ENCODE results near the gene CCK. TPM values are rescaled to one million over a fixed set of nuclear protein-coding genes. Genes with fewer than 3 reads are reported as not detected.
A peak's percentile ranks its signal among the peaks of the same experiment; 100 is the strongest.

CCK gene
- total RNA-seq, 4 donors from 2014 or later: 1.4 to 2.2 (median 1.9) TPM; not detected in 1

GRCh38 chr3:42214064-42214463, 51.9 kb downstream of the CCK start:
- Histone ChIP-seq H3K27me3 (no peaks in the 10 kb centered on the region), H3K4me1 (peaks cover 0 to 6% (median 3%) of the 10 kb centered on the region in 4 donors), H3K36me3 (peaks cover 0 to 18% (median 2%) of the 10 kb centered on the region in 4 donors), H3K4me3 (no peak overlapping the region), H3K9me3 (no peaks in the 10 kb centered on the region), H3K27ac (peak overlapping the region in 1 of 4 donors; percentile 8)
- in situ Hi-C loops (cut with MboI; ENCODE audit: low pct_ligation_motif_present in 1 of 4, low pct_unique_long_range_greater_than_20kb in 1 of 4, low sequenced_read_pairs in 3 of 4): no loop called here
- intact Hi-C loops (cut with DNase I; ENCODE audit: low total_unique reads): no loop called here
- DNase-seq: no peak
- TF ChIP-seq, protein P1, sequence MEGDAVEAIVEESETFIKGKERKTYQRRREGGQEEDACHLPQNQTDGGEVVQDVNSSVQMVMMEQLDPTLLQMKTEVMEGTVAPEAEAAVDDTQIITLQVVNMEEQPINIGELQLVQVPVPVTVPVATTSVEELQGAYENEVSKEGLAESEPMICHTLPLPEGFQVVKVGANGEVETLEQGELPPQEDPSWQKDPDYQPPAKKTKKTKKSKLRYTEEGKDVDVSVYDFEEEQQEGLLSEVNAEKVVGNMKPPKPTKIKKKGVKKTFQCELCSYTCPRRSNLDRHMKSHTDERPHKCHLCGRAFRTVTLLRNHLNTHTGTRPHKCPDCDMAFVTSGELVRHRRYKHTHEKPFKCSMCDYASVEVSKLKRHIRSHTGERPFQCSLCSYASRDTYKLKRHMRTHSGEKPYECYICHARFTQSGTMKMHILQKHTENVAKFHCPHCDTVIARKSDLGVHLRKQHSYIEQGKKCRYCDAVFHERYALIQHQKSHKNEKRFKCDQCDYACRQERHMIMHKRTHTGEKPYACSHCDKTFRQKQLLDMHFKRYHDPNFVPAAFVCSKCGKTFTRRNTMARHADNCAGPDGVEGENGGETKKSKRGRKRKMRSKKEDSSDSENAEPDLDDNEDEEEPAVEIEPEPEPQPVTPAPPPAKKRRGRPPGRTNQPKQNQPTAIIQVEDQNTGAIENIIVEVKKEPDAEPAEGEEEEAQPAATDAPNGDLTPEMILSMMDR (IDR thresholded peaks at IDR 0.05): no peak
- no peak for TF ChIP-seq POLR2AphosphoS5 (IDR thresholded peaks at IDR 0.05)
- TF ChIP-seq POLR2A (IDR thresholded peaks at IDR 0.05): no peak
- no peak for TF ChIP-seq EP300 (IDR thresholded peaks at IDR 0.05; ENCODE audit: low read depth)
- WGBS, 2 donors (ENCODE audit: low coverage in 1 of 2): 70 to 71% methylated on average over 1 to 2 of the region's 2 CpGs

- peak; percentile 68 for DNase-seq
- in situ Hi-C loops (cut with MboI; ENCODE audit: low pct_ligation_motif_present in 1 of 4, low pct_unique_long_range_greater_than_20kb in 1 of 4, low sequenced_read_pairs in 3 of 4): no loop called here
- WGBS, 2 donors (ENCODE audit: low coverage in 1 of 2): 71 to 80% methylated on average over 2 to 6 of the region's 6 CpGs
- H3K27ac ChIP-seq: peak overlapping the region in 2 of 4 donors; percentile 8 to 50
- no peaks in the 10 kb centered on the region for H3K9me3 ChIP-seq
- intact Hi-C loops (cut with DNase I; ENCODE audit: low total_unique reads): no loop called here
- H3K27me3 ChIP-seq: no peaks in the 10 kb centered on the region
- H3K4me1 ChIP-seq: peaks cover 0 to 6% (median 3%) of the 10 kb centered on the region in 4 donors
- peaks cover 0 to 18% (median 2%) of the 10 kb centered on the region in 4 donors for H3K36me3 ChIP-seq
- TF ChIP-seq POLR2AphosphoS5 (IDR thresholded peaks at IDR 0.05): no peak
- no peak for TF ChIP-seq EP300 (IDR thresholded peaks at IDR 0.05; ENCODE audit: low read depth)
- no peak for TF ChIP-seq POLR2A (IDR thresholded peaks at IDR 0.05)
- TF ChIP-seq, protein P1 (IDR thresholded peaks at IDR 0.05): no peak
- H3K4me3 ChIP-seq: no peak overlapping the region
These were observed 52.6 kb downstream of the CCK start for GRCh38 chr3:42213417-42213816.

DNA sequence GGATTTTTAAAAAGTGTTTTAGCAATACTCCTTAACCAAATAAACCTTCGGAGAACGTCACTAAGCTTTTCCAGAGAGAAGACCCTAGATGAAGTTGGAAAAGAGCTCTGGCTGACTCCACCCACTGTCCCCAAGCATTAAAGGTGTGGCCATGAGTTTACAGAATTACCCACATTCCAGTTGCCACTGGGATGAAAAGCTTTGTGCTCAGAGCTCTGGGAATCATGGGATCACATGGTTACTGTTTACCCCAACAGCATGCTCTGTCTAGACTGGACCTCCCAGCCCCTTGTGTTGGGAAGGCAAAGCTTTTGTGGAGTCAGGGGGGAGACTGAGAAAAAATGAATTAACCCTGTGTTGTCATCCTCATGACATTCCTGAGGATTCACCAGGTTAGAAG, 55.3 kb downstream of the CCK start:
- H3K4me3 ChIP-seq: no peak overlapping the region
- H3K4me1 ChIP-seq: peaks cover 0 to 6% (median 3%) of the 10 kb centered on the region in 4 donors
- WGBS, 2 donors (ENCODE audit: low coverage in 1 of 2): 66 to 89% methylated on average over 2 of the region's 2 CpGs
- H3K36me3 ChIP-seq: peaks cover 0 to 15% (median 4%) of the 10 kb centered on the region in 4 donors
- TF ChIP-seq, protein P1 (IDR thresholded peaks at IDR 0.05): no peak
- TF ChIP-seq EP300 (IDR thresholded peaks at IDR 0.05; ENCODE audit: low read depth): no peak
- no peak for TF ChIP-seq POLR2A (IDR thresholded peaks at IDR 0.05)
- no peak for TF ChIP-seq POLR2AphosphoS5 (IDR thresholded peaks at IDR 0.05)
- intact Hi-C loops (cut with DNase I; ENCODE audit: low total_unique reads): no loop called here
- in situ Hi-C loops (cut with MboI; ENCODE audit: low pct_ligation_motif_present in 1 of 4, low pct_unique_long_range_greater_than_20kb in 1 of 4, low sequenced_read_pairs in 3 of 4): no loop called here
- no peaks in the 10 kb centered on the region for H3K27me3 ChIP-seq
- H3K9me3 ChIP-seq: no peaks in the 10 kb centered on the region
- DNase-seq: no peak
- H3K27ac ChIP-seq: no peak overlapping the region

- Histone ChIP-seq H3K27ac (no peak overlapping the region), H3K36me3 (peaks cover 0 to 15% (median 7%) of the 10 kb centered on the region in 4 donors), H3K4me1 (peaks cover 0 to 6% (median 3%) of the 10 kb centered on the region in 4 donors), H3K9me3 (no peaks in the 10 kb centered on the region), H3K27me3 (no peaks in the 10 kb centered on the region), H3K4me3 (no peak overlapping the region)
- 88 to 100% methylated on average over 2 to 12 of the region's 12 CpGs for WGBS, 2 donors (ENCODE audit: low coverage in 1 of 2)
- DNase-seq: no peak
- in situ Hi-C loops (cut with MboI; ENCODE audit: low pct_ligation_motif_present in 1 of 4, low pct_unique_long_range_greater_than_20kb in 1 of 4, low sequenced_read_pairs in 3 of 4): no loop called here
- intact Hi-C loops (cut with DNase I; ENCODE audit: low total_unique reads): no loop called here
- TF ChIP-seq POLR2AphosphoS5 (IDR thresholded peaks at IDR 0.05) (no peak), EP300 (IDR thresholded peaks at IDR 0.05; ENCODE audit: low read depth) (no peak), POLR2A (IDR thresholded peaks at IDR 0.05) (no peak)
- TF ChIP-seq, protein P1 (IDR thresholded peaks at IDR 0.05): no peak
These were observed 56.1 kb downstream of the CCK start for GRCh38 chr3:42209917-42210316.

Small RNA genes lying within 50 kb of the gene (small RNA-seq; reads per million reads assigned to genes)
- 0 to 0.12 (median 0) reads per million in 4 donors for gene RNU4-78P

Other genes with a start within 250 kb of the CCK start
- gene TRAK1, start 174.8 kb downstream of the CCK start, total RNA-seq: 100 to 1,000 TPM in 3 of 4 donors, 10 to 100 TPM in 1; 91.7 to 247 (median 115) TPM
- gene LYZL4, start 144.4 kb upstream of the CCK start, total RNA-seq: not detected
- 100 to 1,000 TPM; 121 to 565 (median 254) TPM for gene VIPR1, start 236.5 kb upstream of the CCK start, total RNA-seq

All from transverse colon (tissue), 4 donors.